Measurements from ENCODE around the gene GLI1.
"Not testable (repeated sequence)": the region's sequence is repeated elsewhere in the genome, so short reads cannot be mapped to it uniquely, and the experiment has no call there.

GLI1 gene

GRCh38 chr12:57487597-57488401, 28.2 kb downstream of the GLI1 start, which contains the start of gene MARS1:
Gene MARS1 (plus strand): TSS chr12:57488068. CDS start chr12:57488091, 23 bp downstream.
- Mint-ChIP-seq H3K4me3 (peak within 1 kb of the TSS; percentile 90), H3K36me3 (peaks cover 15% of the 10 kb centered on the region), H3K27ac (peak within 1 kb of the TSS; percentile 98), H3K4me1 (ENCODE audit: low read depth) (peaks cover 31% of the 10 kb centered on the region), H3K27me3 (no peaks in the 10 kb centered on the region), H3K9me3 (ENCODE audit: low read depth) (no peaks in the 10 kb centered on the region)

DNA sequence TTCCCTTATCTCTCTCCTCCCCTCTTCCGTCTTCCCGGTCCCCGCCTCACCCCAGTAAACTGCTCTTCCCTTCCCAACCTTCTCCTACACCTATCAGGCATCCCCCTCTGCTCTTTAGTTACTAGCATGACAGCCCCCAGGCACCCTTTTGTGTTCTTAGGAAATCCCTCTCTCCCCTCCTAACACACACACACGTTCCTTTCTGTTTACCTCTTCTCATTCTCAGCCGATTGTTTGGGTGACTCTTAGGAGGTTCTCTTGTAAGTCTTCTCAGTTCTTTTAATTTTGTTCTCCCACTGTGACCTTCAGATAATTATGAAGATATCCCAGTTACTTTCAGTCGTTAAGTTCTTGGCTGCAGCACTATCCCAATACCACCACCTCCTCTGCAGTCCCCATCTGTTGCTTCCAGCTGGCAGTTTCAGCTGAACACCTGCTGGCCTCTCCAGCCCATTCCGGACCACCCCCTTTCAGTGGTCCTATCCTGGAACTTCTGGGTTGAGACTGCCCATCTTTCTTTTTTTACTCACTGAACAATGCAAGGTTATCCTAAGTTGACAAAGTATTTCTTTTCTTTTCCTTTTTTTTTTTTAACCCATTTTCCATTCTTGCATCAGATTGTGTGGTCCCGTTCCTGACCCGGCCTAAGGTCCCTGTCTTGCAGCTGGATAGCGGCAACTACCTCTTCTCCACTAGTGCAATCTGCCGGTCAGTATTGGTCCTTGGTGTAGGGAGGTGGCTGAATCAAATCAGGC, 29.0 kb downstream of the GLI1 start:
- H3K36me3 Mint-ChIP-seq, result peaks cover 17% of the 10 kb centered on the region
- peak overlapping the region; percentile 98 for H3K27ac Mint-ChIP-seq
- H3K27me3 Mint-ChIP-seq, result no peaks in the 10 kb centered on the region
- H3K4me1 Mint-ChIP-seq (ENCODE audit: low read depth), result peaks cover 28% of the 10 kb centered on the region
- no peaks in the 10 kb centered on the region for H3K9me3 Mint-ChIP-seq (ENCODE audit: low read depth)
- H3K4me3 Mint-ChIP-seq, result peak overlapping the region; percentile 90

GRCh38 chr12:57489157-57489641, 29.6 kb downstream of the GLI1 start:
- peak overlapping the region; percentile 90 for H3K4me3 Mint-ChIP-seq
- peak overlapping the region; percentile 98 for H3K27ac Mint-ChIP-seq
- H3K27me3 Mint-ChIP-seq, result no peaks in the 10 kb centered on the region
- H3K9me3 Mint-ChIP-seq (ENCODE audit: low read depth), result no peaks in the 10 kb centered on the region
- peaks cover 17% of the 10 kb centered on the region for H3K36me3 Mint-ChIP-seq
- H3K4me1 Mint-ChIP-seq (ENCODE audit: low read depth), result peaks cover 28% of the 10 kb centered on the region

- H3K27ac Mint-ChIP-seq, result no peak overlapping the region
- H3K9me3 Mint-ChIP-seq (ENCODE audit: low read depth), result no peaks in the 10 kb centered on the region
- peaks cover 28% of the 10 kb centered on the region for H3K4me1 Mint-ChIP-seq (ENCODE audit: low read depth)
- H3K36me3 Mint-ChIP-seq, result peaks cover 17% of the 10 kb centered on the region
- peak overlapping the region; percentile 90 for H3K4me3 Mint-ChIP-seq
- no peaks in the 10 kb centered on the region for H3K27me3 Mint-ChIP-seq
Measured at GRCh38 chr12:57490126-57490525, 30.5 kb downstream of the GLI1 start.

DNA sequence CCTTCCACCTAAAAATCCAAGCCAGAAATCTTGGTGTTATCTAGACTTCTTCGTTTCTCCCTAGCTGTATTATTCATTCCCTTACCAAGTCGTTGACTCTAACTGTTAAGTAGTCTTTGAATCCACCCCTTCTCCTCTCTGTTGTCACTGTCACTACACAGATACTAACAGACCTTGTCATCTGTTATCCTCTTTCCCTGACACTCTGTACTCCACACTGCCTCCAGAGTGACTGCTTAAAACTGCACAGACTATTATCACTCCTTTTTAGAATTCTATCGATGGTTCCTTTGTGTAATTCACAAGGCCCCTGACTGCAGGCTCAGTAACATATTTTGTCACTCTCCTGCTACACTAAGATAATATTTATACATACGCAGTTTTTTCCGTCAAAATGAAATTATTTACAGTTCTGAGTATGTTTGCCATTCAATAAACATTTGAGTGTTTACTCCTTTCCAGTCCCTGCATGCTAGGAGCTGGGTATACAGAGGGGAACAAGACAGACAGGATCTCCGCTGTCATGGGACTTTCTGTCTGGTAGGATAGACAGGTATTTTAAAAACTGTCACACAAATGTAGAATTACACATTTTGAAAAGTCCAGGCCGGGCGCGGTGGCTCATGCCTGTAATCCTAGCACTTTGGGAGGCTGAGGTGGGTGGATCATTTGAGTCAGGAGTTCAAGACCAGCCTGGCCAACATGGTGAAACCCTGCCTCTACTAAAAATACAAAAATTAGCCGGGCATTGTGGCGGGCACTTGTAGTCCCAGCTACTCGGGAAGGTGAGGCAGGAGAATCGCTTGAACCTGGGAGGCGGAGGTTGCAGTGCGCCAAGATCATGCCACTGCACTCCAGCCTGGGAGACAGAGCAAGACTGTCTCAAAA, 32.1 kb downstream of the GLI1 start:
- peaks cover 28% of the 10 kb centered on the region for H3K4me1 Mint-ChIP-seq (ENCODE audit: low read depth)
- H3K36me3 Mint-ChIP-seq, result peaks cover 17% of the 10 kb centered on the region
- peak overlapping the region; percentile 76 for H3K27ac Mint-ChIP-seq
- H3K4me3 Mint-ChIP-seq, result peak overlapping the region; percentile 66
- no peaks in the 10 kb centered on the region for H3K27me3 Mint-ChIP-seq
- H3K9me3 Mint-ChIP-seq (ENCODE audit: low read depth), result no peaks in the 10 kb centered on the region

GRCh38 chr12:57495051-57495701, 35.6 kb downstream of the GLI1 start:
- Mint-ChIP-seq H3K36me3 (peaks cover 21% of the 10 kb centered on the region), H3K4me1 (ENCODE audit: low read depth) (peaks cover 17% of the 10 kb centered on the region)
- not testable (repeated sequence) for H3K27ac Mint-ChIP-seq; H3K27me3 Mint-ChIP-seq; H3K4me3 Mint-ChIP-seq; H3K9me3 Mint-ChIP-seq (ENCODE audit: low read depth)

DNA sequence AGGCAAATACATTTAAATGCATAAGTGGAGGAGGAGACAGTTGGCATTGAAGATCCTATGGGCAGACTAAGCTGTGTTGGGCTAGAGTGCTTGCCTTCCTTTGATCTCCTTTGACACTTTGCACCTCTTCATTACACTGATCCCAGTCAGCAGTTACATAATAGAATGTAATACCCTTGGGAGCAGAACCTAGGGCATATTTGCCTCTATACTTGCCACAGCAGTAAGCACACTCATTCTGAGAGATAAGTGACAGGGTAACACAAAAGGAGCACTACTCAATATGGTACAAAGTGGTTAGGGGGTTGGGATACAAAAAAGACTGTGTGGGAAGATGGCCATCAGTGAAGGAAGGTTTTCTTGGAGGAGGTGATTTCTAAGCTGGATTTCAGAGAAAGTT, 37.2 kb downstream of the GLI1 start:
- Mint-ChIP-seq H3K4me1 (ENCODE audit: low read depth) (peaks cover 12% of the 10 kb centered on the region), H3K36me3 (peaks cover 23% of the 10 kb centered on the region), H3K4me3 (no peak overlapping the region), H3K9me3 (ENCODE audit: low read depth) (no peaks in the 10 kb centered on the region), H3K27me3 (no peaks in the 10 kb centered on the region), H3K27ac (peak overlapping the region; percentile 35)

GRCh38 chr12:57497223-57498131, 37.9 kb downstream of the GLI1 start:
- Mint-ChIP-seq H3K4me3 (no peak overlapping the region), H3K27ac (peak overlapping the region; percentile 35), H3K9me3 (ENCODE audit: low read depth) (no peaks in the 10 kb centered on the region), H3K36me3 (peaks cover 25% of the 10 kb centered on the region), H3K4me1 (ENCODE audit: low read depth) (peaks cover 15% of the 10 kb centered on the region), H3K27me3 (no peaks in the 10 kb centered on the region)

DNA sequence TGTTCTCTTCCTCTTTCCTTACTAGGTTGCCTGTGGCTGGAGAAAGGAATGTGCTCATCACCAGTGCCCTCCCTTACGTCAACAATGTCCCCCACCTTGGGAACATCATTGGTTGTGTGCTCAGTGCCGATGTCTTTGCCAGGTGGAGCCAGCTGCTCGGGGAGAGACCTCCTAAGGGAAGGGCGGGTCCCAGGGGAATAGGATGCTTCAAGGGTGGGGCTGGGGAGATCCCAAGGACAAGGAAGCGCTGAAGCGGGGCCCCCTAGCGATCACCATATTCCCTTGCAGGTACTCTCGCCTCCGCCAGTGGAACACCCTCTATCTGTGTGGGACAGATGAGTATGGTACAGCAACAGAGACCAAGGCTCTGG, 38.5 kb downstream of the GLI1 start:
- no peak overlapping the region for H3K4me3 Mint-ChIP-seq
- H3K27me3 Mint-ChIP-seq, result no peaks in the 10 kb centered on the region
- H3K4me1 Mint-ChIP-seq (ENCODE audit: low read depth), result peaks cover 12% of the 10 kb centered on the region
- H3K36me3 Mint-ChIP-seq, result peaks cover 20% of the 10 kb centered on the region
- H3K27ac Mint-ChIP-seq, result peak overlapping the region; percentile 16
- no peaks in the 10 kb centered on the region for H3K9me3 Mint-ChIP-seq (ENCODE audit: low read depth)

GRCh38 chr12:57498571-57498970, 39.0 kb downstream of the GLI1 start:
- H3K27ac Mint-ChIP-seq, result peak overlapping the region; percentile 16
- H3K4me1 Mint-ChIP-seq (ENCODE audit: low read depth), result peaks cover 12% of the 10 kb centered on the region
- H3K4me3 Mint-ChIP-seq, result no peak overlapping the region
- peaks cover 20% of the 10 kb centered on the region for H3K36me3 Mint-ChIP-seq
- H3K27me3 Mint-ChIP-seq, result no peaks in the 10 kb centered on the region
- H3K9me3 Mint-ChIP-seq (ENCODE audit: low read depth), result no peaks in the 10 kb centered on the region

- Mint-ChIP-seq H3K9me3 (ENCODE audit: low read depth) (no peaks in the 10 kb centered on the region), H3K4me3 (no peak overlapping the region), H3K27ac (no peak overlapping the region)
Measured at GRCh38 chr12:57500213-57500612, 40.6 kb downstream of the GLI1 start.

GRCh38 chr12:57502311-57502969, 42.9 kb downstream of the GLI1 start:
- not testable (repeated sequence) for H3K4me3 Mint-ChIP-seq; H3K9me3 Mint-ChIP-seq (ENCODE audit: low read depth); H3K4me1 Mint-ChIP-seq (ENCODE audit: low read depth); H3K27me3 Mint-ChIP-seq; H3K27ac Mint-ChIP-seq
- H3K36me3 Mint-ChIP-seq, result peaks cover 15% of the 10 kb centered on the region

More at GRCh38 chr12:57500213-57500612, 40.6 kb downstream of the GLI1 start:
- no peaks in the 10 kb centered on the region for H3K27me3 Mint-ChIP-seq
- peaks cover 14% of the 10 kb centered on the region for H3K4me1 Mint-ChIP-seq (ENCODE audit: low read depth)
- H3K36me3 Mint-ChIP-seq, result peaks cover 22% of the 10 kb centered on the region

DNA sequence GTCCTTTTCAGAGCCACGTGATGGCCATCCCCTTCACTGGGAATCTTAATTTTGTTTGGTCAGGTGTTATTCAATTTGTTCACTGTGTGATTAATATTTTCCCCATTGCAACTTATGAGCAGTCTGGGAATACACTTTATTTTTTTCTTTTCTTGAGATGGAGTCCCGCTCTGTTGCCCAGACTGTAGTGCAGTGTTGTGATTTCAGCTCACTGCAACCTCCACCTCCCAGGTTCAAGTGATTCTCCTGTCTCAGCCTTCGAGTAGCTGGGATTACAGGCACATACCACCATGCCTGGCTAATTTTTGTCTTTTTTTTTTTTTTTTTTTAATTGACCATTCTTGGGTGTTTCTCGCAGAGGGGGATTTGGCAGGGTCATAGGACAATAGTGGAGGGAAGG, 47.0 kb downstream of the GLI1 start:
- not testable (repeated sequence) for H3K4me3 Mint-ChIP-seq; H3K36me3 Mint-ChIP-seq; H3K9me3 Mint-ChIP-seq (ENCODE audit: low read depth); H3K27ac Mint-ChIP-seq; H3K27me3 Mint-ChIP-seq; H3K4me1 Mint-ChIP-seq (ENCODE audit: low read depth)
